Transverse colon (tissue), 3 donors: ENCODE data around the gene PLCZ1.

Experiments
- POLR2A ChIP-seq: fragments of 450-650 bp; IDR thresholded peaks from one replicate; pipeline ENCODE4 v1.6.1; 2016; ENCODE audit warnings: antibody characterized with exemption, mild to moderate bottlenecking, moderate library complexity
- POLR2AphosphoS5 ChIP-seq, 3 donors: sonication (generic); formaldehyde crosslinking; IDR thresholded peaks; one replicate each; pipeline ENCODE4 v1.6.1; 2016; ENCODE audit warnings: antibody characterized with exemption in 3 of 3

DNA sequence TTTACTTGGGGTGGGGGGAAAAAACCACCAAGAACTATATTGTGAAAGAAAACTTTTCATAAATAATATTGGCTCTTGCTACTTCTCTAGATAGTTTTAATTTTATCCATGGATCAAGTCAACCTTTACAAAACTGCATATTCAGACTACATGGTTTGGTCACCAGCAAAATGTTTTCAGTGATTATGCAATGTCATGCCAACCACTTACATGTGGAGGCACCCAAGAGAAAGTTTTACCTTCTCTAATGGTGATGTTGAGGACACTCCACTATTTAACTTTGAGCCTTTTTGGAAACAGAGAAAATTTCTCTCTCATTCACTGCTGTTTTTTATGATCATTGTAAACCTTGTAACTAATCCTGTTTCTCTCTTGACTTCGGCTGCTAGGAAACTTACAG lies 21.6 kb downstream of the PLCZ1 start:
- TF ChIP-seq POLR2AphosphoS5 (IDR thresholded peaks at IDR 0.05) (no peak), POLR2A (no peak)
